GM21447 (cell line): ENCODE data around the gene UTP4.
A peak's percentile ranks its signal among the peaks of the same experiment; 100 is the strongest.
"Not testable (repeated sequence)": the region's sequence is repeated elsewhere in the genome, so short reads cannot be mapped to it uniquely, and the experiment has no call there.

Source experiments
- ATAC-seq: cut with Tn5 transposase; IDR thresholded peaks from one replicate; pipeline ENCODE4 v1.9.1; 2021; ENCODE audit not compliant: unreplicated experiment

UTP4 gene

GRCh38 chr16:69127966-69128510, 4.4 kb upstream of the UTP4 start:
- no peak for ATAC-seq

DNA sequence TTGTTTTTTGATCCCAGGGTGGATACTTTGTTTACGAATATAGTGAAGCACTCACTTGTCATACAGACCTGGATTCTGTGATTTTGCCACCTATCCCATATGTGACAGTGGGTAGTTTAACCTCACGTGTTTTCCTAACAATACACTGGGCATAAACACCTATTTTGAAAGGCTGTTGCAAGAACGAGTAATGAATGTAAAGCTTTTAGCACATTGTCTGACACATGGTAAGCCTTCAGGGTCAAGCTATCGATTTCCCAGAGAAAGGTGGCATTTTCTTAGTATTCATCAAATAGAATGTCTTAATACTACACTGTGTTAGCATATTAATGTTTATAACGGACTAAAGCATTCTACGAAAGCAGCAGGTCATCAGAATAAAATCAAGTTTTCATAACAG, 2.0 kb upstream of the UTP4 start:
- no peak for ATAC-seq

- no peak for ATAC-seq
Measured at GRCh38 chr16:69131167-69131838, 1.1 kb upstream of the UTP4 start.

DNA sequence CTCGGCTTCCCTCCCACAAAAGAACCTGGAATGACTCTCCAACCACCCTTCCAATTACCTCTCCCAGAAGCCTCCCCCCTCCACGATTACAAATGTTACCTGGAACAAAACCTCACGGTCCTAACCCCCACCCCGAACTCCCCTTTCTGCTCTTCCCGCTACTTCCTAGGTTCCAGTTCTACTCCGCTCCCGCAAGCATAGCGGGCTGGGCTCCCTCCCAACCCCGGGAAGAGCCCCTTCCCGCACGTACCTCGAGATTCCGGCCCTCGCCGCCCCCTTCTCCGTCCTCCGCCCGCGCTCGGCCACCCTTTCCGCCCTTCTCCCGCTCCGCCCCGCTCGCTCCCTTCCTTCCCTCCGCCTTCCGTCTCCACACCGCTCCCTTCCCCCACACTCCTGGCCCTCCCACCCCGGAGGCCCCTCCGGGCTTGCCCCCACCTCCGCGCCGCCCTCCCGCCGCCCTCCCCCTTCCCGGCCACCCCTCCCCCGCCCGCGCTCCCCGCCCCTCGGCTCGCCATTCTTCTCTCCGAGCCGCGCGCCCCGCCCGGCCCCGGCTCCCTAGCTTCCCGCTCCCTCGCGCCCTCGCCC, 518 bp upstream of the UTP4 start:
- peak; percentile 44 for ATAC-seq

- no peak for ATAC-seq
Measured at GRCh38 chr16:69133373-69133954, 1.0 kb downstream of the UTP4 start.

DNA sequence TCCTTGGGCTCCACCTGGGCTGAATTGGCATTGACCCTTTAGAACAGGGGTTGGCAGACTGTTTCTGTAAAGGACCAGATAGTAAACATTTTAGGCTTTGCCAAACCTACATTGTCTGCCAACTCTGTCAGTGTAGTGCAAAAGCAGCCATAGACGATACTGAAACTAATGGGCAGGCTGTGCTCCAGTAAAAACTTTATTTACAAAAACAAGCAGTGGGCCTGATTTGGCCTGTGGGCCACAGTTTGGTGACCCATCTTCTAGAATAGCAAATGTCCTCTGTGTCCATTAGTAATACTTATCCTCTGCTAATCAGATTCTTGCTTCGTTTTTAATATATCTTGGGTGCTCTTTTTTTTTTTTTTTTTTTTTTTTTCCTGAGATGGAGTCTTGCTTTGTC, 6.2 kb downstream of the UTP4 start:
- ATAC-seq: no peak

GRCh38 chr16:69139464-69139863, 7.0 kb downstream of the UTP4 start:
- ATAC-seq: not testable (repeated sequence)

- ATAC-seq: no peak
Measured at GRCh38 chr16:69141014-69141413, 8.6 kb downstream of the UTP4 start.

- no peak for ATAC-seq
Measured at GRCh38 chr16:69141936-69142335, 9.5 kb downstream of the UTP4 start.

DNA sequence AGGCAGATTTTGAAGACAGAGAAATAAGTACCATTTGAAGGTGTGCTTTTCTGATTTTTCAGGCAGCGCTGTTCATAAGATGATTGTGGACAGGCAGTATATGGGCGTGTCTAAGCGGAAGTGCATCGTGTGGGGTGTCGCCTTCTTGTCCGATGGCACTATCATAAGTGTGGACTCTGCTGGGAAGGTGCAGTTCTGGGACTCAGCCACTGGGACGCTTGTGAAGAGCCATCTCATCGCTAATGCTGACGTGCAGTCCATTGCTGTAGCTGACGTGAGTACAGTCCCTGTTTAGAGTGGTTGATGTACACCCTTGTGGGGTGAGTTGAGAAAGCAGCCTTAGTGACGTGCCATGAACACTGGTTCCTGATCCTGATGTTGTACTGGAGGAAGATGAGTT, 10.7 kb downstream of the UTP4 start:
- no peak for ATAC-seq

- ATAC-seq: no peak
Measured at GRCh38 chr16:69145658-69146057, 13.2 kb downstream of the UTP4 start.

- ATAC-seq: not testable (repeated sequence)
Measured at GRCh38 chr16:69149621-69150020, 17.2 kb downstream of the UTP4 start.

DNA sequence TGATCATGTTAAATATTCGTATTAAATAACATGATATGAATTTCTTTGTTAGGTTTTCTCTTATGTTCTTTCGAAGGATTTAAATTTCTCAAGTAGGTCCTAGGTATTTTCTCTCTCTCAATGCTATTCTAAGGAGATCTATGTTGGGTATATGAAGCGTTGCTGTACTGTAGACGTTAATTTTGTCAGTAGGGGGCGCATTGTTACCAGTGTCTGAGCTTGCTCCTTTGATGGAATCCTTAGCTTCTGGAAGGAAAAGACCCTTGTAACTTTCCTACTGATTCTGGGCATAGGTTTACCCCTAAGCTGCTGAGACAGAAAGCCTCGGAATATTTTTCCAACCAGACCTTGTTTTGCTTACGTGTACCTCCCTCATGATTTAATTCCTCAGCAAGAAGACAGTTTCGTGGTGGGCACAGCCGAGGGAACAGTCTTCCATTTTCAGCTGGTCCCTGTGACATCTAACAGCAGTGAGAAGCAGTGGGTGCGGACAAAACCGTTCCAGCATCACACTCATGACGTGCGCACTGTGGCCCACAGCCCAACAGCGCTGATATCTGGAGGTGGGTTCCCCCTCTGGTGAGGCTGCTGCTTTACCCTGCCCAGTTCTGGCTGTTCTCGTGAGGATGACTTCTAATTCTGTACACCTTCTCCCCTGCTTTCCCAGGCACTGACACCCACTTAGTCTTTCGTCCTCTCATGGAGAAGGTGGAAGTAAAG, 17.9 kb downstream of the UTP4 start:
- ATAC-seq: peak; percentile 53

- ATAC-seq: no peak
Measured at GRCh38 chr16:69157196-69157595, 24.7 kb downstream of the UTP4 start.

DNA sequence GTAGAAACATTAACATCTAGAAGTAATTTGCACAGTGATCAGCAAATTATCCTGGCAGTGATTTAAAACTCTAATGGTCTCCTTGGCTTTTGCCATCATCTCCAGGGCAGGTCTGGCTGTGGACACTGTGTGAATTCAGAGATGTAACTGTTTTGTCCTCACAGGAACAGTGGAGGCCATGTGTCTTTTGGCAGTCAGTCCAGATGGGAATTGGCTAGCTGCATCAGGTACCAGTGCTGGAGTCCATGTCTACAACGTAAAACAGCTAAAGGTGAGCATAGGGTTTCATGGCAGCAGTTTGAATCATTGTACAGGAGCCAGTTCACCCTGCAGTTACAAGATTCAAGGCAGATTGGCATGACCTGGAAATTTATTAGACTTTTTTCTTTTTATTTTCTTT, 27.7 kb downstream of the UTP4 start:
- no peak for ATAC-seq

DNA sequence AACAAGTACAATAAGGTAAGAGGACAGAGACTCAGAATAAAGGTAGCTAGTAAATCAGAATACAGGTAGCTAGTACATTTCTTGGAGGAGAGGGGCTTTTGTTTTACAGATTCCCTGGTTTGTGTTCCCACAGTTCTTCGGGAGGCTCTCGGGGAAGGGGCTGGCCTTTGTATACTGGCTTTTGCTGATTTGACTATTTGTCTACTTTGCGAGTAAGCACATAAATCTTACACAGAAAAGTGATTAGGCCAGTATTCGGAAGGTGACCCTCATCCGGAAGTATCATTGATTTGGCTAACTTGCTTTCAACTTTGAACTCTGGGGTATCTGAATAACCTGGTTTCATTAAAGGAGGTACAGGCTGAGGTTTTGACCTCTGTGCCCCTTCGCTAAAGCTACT, 33.1 kb downstream of the UTP4 start:
- ATAC-seq: no peak

- no peak for ATAC-seq
Measured at GRCh38 chr16:69166221-69166833, 33.9 kb downstream of the UTP4 start.

GRCh38 chr16:69166946-69167930, 34.8 kb downstream of the UTP4 start:
- no peak for ATAC-seq

DNA sequence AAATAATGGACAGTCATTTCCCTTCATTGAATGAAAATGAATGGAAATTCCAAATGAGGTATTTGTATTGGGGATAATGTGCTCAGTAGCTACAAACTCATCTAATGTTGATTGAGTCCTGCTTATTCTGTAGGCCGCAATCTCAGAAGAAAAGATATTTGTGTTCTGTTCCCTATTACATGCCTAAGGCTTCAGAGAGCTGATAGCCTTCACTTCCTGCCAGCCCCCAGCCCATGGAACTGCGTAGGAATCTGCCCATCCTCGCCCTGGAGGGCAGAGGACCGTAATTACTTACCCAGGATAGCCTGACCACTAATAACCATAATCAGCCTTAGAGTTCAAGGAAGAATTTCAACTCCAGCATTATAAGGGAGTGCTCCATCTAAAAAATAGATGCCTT, 36.6 kb downstream of the UTP4 start:
- no peak for ATAC-seq
